IMR-90 (cell line): ENCODE data around the gene ZNF670. TPM values are rescaled to one million over a fixed set of nuclear protein-coding genes. Genes with fewer than 3 reads are reported as not detected.

Source experiments
- ATAC-seq: fragments of 200-7000 bp; cut with Tn5 transposase; 2 replicates; pipeline ENCODE4 v1.9.1; 2020; ENCODE audit warnings: low read depth, mild to moderate bottlenecking, moderate library complexity
- BruUV-seq: library from RNA; stranded (reverse); fragments of 400-500 nt; replicated peaks from 2 replicates; lab custom pipeline; 2021; lab: Mats Ljungman, UMichigan
- CTCF ChIA-PET: fragments of 300-600 bp; formaldehyde crosslinking; extraction: SDS; loops from one replicate; lab custom pipeline; 2021; ENCODE audit warnings: antibody characterized with exemption; lab: Yijun Ruan, JAX
- POLR2A ChIA-PET: fragments of 300-600 bp; sonication (Branson Sonifier 250); formaldehyde crosslinking; loops from one replicate; lab custom pipeline; 2022; ENCODE audit warnings: antibody characterized with exemption; ENCODE audit not compliant: unreplicated experiment; lab: Charles Lee
- DNase-seq: peaks from one replicate; pipeline ENCODE4 v3.0.0; 2013
- H2AFZ ChIP-seq: replicated peaks from 2 replicates; pipeline ENCODE3; 2013; ENCODE audit warnings: low read length, mild to moderate bottlenecking; ENCODE audit not compliant: poor library complexity
- H2AK5ac ChIP-seq: 2 replicates; pipeline ENCODE4 v1.6.1; 2013; ENCODE audit warnings: low read depth, low read length, inconsistent platforms
- H2AK9ac ChIP-seq: replicated peaks from 2 replicates; pipeline ENCODE3; 2013; ENCODE audit warnings: mild to moderate bottlenecking, low read depth, low read length, moderate library complexity; ENCODE audit not compliant: poor library complexity
- H2BK120ac ChIP-seq: 2 replicates; pipeline ENCODE4 v1.6.1; 2013; ENCODE audit warnings: low read depth, low read length, inconsistent platforms
- H2BK15ac ChIP-seq: 3 replicates; pipeline ENCODE4 v1.6.1; 2013; ENCODE audit warnings: low read depth, low read length, inconsistent platforms
- H2BK20ac ChIP-seq: 2 replicates; pipeline ENCODE4 v1.6.1; 2013; ENCODE audit warnings: low read depth, mild to moderate bottlenecking, inconsistent platforms, low read length, moderate library complexity
- H2BK5ac ChIP-seq: 2 replicates; pipeline ENCODE4 v1.6.1; 2013; ENCODE audit warnings: mild to moderate bottlenecking, low read depth, low read length, inconsistent platforms; ENCODE audit not compliant: poor library complexity, severe bottlenecking
- H3K14ac ChIP-seq: replicated peaks from 2 replicates; pipeline ENCODE4 v1.6.1; 2013; ENCODE audit warnings: low read depth, low read length, inconsistent platforms
- H3K18ac ChIP-seq: 2 replicates; pipeline ENCODE4 v1.6.1; 2013; ENCODE audit warnings: low read depth, low read length, control low read depth
- H3K23ac ChIP-seq: 2 replicates; pipeline ENCODE4 v1.6.1; 2013; ENCODE audit warnings: low read depth, low read length, inconsistent platforms
- H3K27ac ChIP-seq: 2 replicates; pipeline ENCODE4 v1.5.1; 2013; ENCODE audit warnings: mild to moderate bottlenecking, control low read depth, low read length; ENCODE audit not compliant: insufficient read depth
- H3K27me3 ChIP-seq: 2 replicates; pipeline ENCODE4 v1.6.1; 2013; ENCODE audit warnings: low read length; ENCODE audit not compliant: control insufficient read depth, insufficient read depth
- H3K36me3 ChIP-seq: 2 replicates; pipeline ENCODE4 v1.6.1; 2013; ENCODE audit warnings: low read length, mixed read lengths; ENCODE audit not compliant: control insufficient read depth, insufficient read depth
- H3K4ac ChIP-seq: 2 replicates; pipeline ENCODE4 v1.6.1; 2013; ENCODE audit warnings: low read depth, low read length, inconsistent platforms
- H3K4me1 ChIP-seq: 2 replicates; pipeline ENCODE4 v1.6.1; 2013; ENCODE audit warnings: low read length, mixed read lengths; ENCODE audit not compliant: control insufficient read depth, insufficient read depth
- H3K4me2 ChIP-seq: 2 replicates; pipeline ENCODE4 v1.6.1; 2013; ENCODE audit warnings: low read depth, mild to moderate bottlenecking, control low read depth, low read length, moderate library complexity
- H3K4me3 ChIP-seq: 2 replicates; pipeline ENCODE4 v1.5.1; 2013; ENCODE audit warnings: low read depth, mild to moderate bottlenecking, control low read depth, low read length, moderate library complexity; ENCODE audit not compliant: insufficient read depth
- H3K56ac ChIP-seq: 2 replicates; pipeline ENCODE4 v1.6.1; 2013; ENCODE audit warnings: low read length, inconsistent platforms; ENCODE audit not compliant: insufficient read depth; ENCODE audit errors: extremely low read depth
- H3K79me1 ChIP-seq, 2 experiments: 2 replicates each; pipeline ENCODE4 v1.6.1; 2013; ENCODE audit warnings: low read length in 2 of 2, inconsistent platforms in 1 of 2, low read depth in 1 of 2
- H3K9ac ChIP-seq: 2 replicates; pipeline ENCODE4 v1.6.1; 2013; ENCODE audit warnings: low read depth, low read length, control low read depth
- H3K9me1 ChIP-seq: 2 replicates; pipeline ENCODE4 v1.6.1; 2013; ENCODE audit warnings: low read length, inconsistent platforms; ENCODE audit not compliant: insufficient read depth
- H3K9me3 ChIP-seq: 2 replicates; pipeline ENCODE4 v1.6.1; 2013; ENCODE audit warnings: low read length; ENCODE audit not compliant: control insufficient read depth, insufficient read depth
- H4K20me1 ChIP-seq: 2 replicates; pipeline ENCODE4 v1.6.1; 2013; ENCODE audit warnings: low read length, inconsistent platforms; ENCODE audit not compliant: insufficient read depth
- H4K5ac ChIP-seq: 2 replicates; pipeline ENCODE4 v1.6.1; 2013; ENCODE audit warnings: mild to moderate bottlenecking, low read depth, low read length, control low read depth
- H4K8ac ChIP-seq, 2 experiments: 2 replicates each; pipeline ENCODE4 v1.6.1; 2013; ENCODE audit warnings: low read depth in 2 of 2, low read length in 2 of 2, control low read depth in 1 of 2, inconsistent platforms in 1 of 2
- H4K91ac ChIP-seq: 2 replicates; pipeline ENCODE4 v1.6.1; 2013; ENCODE audit warnings: low read depth, low read length, inconsistent platforms; ENCODE audit not compliant: insufficient read depth
- CHD1 ChIP-seq: IDR thresholded peaks from 2 replicates; pipeline ENCODE4 v1.6.1; 2012; ENCODE audit warnings: low read depth, low read length, improper control_type of control experiment
- ELK1 ChIP-seq: fragments of 150-350 bp; IDR thresholded peaks from 2 replicates; pipeline ENCODE4 v1.6.1; 2016; ENCODE audit warnings: low read depth, mild to moderate bottlenecking, low read length, moderate library complexity, borderline replicate concordance
- FOS ChIP-seq: fragments of 150-350 bp; IDR thresholded peaks from 2 replicates; pipeline ENCODE4 v1.6.1; 2016; ENCODE audit warnings: low read depth, low read length
- MAFK ChIP-seq: IDR thresholded peaks from 2 replicates; pipeline ENCODE4 v1.6.1; 2012; ENCODE audit warnings: low read depth, low read length, improper control_type of control experiment
- MXI1 ChIP-seq: IDR thresholded peaks from 2 replicates; pipeline ENCODE4 v1.6.1; 2012; ENCODE audit warnings: low read depth, mild to moderate bottlenecking, low read length, moderate library complexity, borderline replicate concordance
- POLR2A ChIP-seq: IDR thresholded peaks from 2 replicates; pipeline ENCODE4 v1.6.1; 2012; ENCODE audit warnings: mild to moderate bottlenecking, low read depth, low read length
- RAD21 ChIP-seq: IDR thresholded peaks from 2 replicates; pipeline ENCODE4 v1.6.1; 2012; ENCODE audit warnings: low read length, improper control_type of control experiment
- RCOR1 ChIP-seq: IDR thresholded peaks from 2 replicates; pipeline ENCODE4 v1.6.1; 2012; ENCODE audit warnings: mild to moderate bottlenecking, low read length, improper control_type of control experiment; ENCODE audit not compliant: insufficient replicate concordance
- SMC3 ChIP-seq: fragments of 150-350 bp; IDR thresholded peaks from 2 replicates; pipeline ENCODE4 v1.6.1; 2016; ENCODE audit warnings: low read depth, mild to moderate bottlenecking, antibody characterized with exemption, low read length, moderate library complexity
- WGBS, 2 experiments: methylation state at CpG; one replicate each; pipeline versions ENCODE4 v1.1.5 to v1.1.7; 2013; ENCODE audit warnings: missing lambda C conversion rate in 2 of 2; ENCODE audit not compliant: insufficient read length in 1 of 2; ENCODE audit errors: extremely low coverage in 2 of 2; 5-methylcytosine and 5-hydroxymethylcytosine counted together
- dilution Hi-C: fragments of 300-500 bp; cut with HindIII; formaldehyde crosslinking; loops from one replicate; pipeline ENCODE4 v1.14.3; 2018; ENCODE audit warnings: low sequenced_read_pairs; ENCODE audit not compliant: unreplicated experiment
- in situ Hi-C: fragments of 300-500 bp; cut with MboI; formaldehyde crosslinking; loops from 3 replicates; pipeline ENCODE4 v1.14.3; 2019; ENCODE audit warnings: low sequenced_read_pairs, inconsistent platforms, mixed read lengths
- intact Hi-C: fragments of 100-400 bp; cut with micrococcal nuclease; formaldehyde crosslinking; loops from 2 replicates; pipeline ENCODE4 v1.10.0; 2022
- polyA plus RNA-seq, 3 experiments: library from polyadenylated mRNA; depleted of rRNA; stranded (reverse); fragments of >200 nt; gene quantifications; 2 replicates each; pipeline ENCODE4 v1.2.3, GENCODE V29; 2012; ENCODE audit warnings: low replicate concordance in 1 of 3
- total RNA-seq: library from RNA; depleted of rRNA; stranded (reverse); fragments of >200 nt; gene quantifications from 2 replicates; pipeline ENCODE4 v1.2.3, GENCODE V29; 2012
- TF ChIP-seq, protein P1 (sequence below): conservative IDR thresholded peaks from 2 replicates; pipeline ENCODE4 v1.5.1; 2012; ENCODE audit warnings: mild to moderate bottlenecking, low read depth, low read length, improper control_type of control experiment

The ZNF670 gene
- total and polyA plus RNA-seq, 2 of the 4 experiments (the other 2 are of a cell fraction), result 1.8 to 4.5 TPM

GRCh38 chr1:247089616-247090375 is 11.2 kb upstream of the ZNF670 start:
- Histone ChIP-seq H3K14ac (no peak overlapping the region), H3K23ac (no peak overlapping the region), H4K5ac (no peak overlapping the region), H3K79me1 (no peaks in the 10 kb centered on the region), H2BK120ac (no peak overlapping the region), H3K18ac (no peak overlapping the region), H2AFZ (no peak overlapping the region), H3K27ac (no peak overlapping the region), H3K9me3 (peaks cover 4% of the 10 kb centered on the region; the same call in 1 of the 2 replicates), H3K36me3 (no peaks in the 10 kb centered on the region), H2BK15ac (no peak overlapping the region), H3K56ac (no peak overlapping the region), H2AK5ac (no peak overlapping the region), H3K4ac (no peak overlapping the region), H3K9me1 (no peaks in the 10 kb centered on the region), H3K27me3 (no peaks in the 10 kb centered on the region), H3K9ac (no peak overlapping the region), H2AK9ac (no peak overlapping the region), H4K8ac (no peak overlapping the region), H4K20me1 (no peaks in the 10 kb centered on the region), H4K91ac (no peak overlapping the region), H3K4me2 (no peak overlapping the region), H3K4me1 (no peaks in the 10 kb centered on the region), H2BK5ac (no peak overlapping the region), H2BK20ac (no peak overlapping the region), H3K4me3 (no peak overlapping the region)
- no TSS peak for BruUV-seq
- WGBS, 2 experiments, result 57% methylated on average over 13 of the region's 17 CpGs; no CpG with 5 or more reads in 1 of the 2 experiments
- in situ Hi-C loops, result no loop called here
- dilution Hi-C loops, result no loop called here
- ATAC-seq (no peak), DNase-seq (no peak)
- CTCF ChIA-PET, result no interaction called here
- intact Hi-C loops, result no loop called here
- TF ChIP-seq CHD1 (no peak), POLR2A (no peak), MAFK (no peak), SMC3 (no peak), MXI1 (no peak), FOS (no peak), RAD21 (no peak), RCOR1 (no peak), ELK1 (no peak)
- TF ChIP-seq, protein P1, sequence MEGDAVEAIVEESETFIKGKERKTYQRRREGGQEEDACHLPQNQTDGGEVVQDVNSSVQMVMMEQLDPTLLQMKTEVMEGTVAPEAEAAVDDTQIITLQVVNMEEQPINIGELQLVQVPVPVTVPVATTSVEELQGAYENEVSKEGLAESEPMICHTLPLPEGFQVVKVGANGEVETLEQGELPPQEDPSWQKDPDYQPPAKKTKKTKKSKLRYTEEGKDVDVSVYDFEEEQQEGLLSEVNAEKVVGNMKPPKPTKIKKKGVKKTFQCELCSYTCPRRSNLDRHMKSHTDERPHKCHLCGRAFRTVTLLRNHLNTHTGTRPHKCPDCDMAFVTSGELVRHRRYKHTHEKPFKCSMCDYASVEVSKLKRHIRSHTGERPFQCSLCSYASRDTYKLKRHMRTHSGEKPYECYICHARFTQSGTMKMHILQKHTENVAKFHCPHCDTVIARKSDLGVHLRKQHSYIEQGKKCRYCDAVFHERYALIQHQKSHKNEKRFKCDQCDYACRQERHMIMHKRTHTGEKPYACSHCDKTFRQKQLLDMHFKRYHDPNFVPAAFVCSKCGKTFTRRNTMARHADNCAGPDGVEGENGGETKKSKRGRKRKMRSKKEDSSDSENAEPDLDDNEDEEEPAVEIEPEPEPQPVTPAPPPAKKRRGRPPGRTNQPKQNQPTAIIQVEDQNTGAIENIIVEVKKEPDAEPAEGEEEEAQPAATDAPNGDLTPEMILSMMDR, result no peak
- POLR2A ChIA-PET, result interaction anchor here (0.5 kb wide), 1 partner anchor 210 kb away, joined by 3 read pairs; no protein-coding TSS in a partner anchor
